NK-92 (cell line): ENCODE results near the gene EPHA1.
"Not testable (repeated sequence)": the region's sequence is repeated elsewhere in the genome, so short reads cannot be mapped to it uniquely, and the experiment has no call there.

Experiments
- DNase-seq: peaks from one replicate; lab custom pipeline; 2025; ENCODE audit not compliant: unreplicated experiment; lab: John Stamatoyannopoulos, UW

The EPHA1 gene

DNA sequence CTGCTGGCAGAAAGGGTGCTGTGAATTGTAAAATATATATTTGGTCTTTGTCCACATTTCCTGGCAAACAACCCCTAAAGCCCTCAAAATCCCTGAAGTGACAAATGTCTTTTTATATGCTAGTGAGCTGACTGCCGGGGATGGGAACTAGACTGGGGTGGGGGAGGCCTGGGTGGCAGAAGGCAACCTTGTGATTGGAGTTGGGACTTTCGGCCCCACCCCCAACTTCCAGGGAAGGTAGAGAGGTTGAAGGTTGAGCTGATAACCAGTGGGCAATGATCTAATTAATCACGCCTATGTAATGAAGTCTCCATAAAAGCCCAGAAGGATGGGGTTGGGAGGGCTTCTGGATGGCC, 2.7 kb downstream of the EPHA1 start:
- DNase-seq, result no peak

DNA sequence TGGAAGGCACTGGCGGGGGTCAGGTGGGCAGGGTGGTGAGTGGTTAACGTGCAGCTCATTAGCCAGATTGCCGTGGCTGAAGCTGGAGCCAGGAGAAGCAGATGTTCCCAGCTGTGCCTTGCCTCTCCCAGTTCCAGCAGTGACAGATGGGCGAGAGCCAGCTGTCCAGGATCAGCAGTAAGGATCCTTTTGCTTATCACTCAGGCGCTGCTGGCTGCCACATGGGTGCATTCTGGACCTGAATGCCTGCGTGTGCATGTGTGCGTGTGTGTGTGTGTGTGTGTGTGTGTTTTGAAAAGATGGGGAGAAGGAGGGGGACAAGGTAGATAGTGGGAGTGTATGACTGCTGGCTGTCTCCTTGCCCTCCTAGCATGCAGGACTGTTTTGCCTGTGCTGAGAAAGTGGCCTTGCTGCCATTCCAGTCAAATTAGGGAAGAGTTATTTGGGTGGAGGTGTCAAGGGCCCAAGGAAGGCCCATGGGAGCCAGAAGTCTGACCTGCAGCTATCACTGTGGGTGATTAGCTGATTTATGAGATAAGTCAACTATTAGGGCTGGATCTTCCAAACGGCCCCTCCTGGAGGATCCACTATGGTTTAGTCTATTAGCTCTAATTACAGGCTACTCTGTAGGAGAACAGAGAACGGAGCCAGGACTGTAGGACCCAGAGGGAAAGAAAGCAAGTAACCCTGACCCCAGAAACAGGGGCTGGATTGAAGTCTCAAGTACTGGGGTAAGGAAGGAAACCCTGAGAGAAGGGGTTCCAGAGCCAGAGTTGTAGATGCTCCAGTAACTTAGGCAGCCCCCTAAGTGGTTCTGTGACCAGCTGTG, 3.3 kb downstream of the EPHA1 start:
- DNase-seq, result no peak

DNA sequence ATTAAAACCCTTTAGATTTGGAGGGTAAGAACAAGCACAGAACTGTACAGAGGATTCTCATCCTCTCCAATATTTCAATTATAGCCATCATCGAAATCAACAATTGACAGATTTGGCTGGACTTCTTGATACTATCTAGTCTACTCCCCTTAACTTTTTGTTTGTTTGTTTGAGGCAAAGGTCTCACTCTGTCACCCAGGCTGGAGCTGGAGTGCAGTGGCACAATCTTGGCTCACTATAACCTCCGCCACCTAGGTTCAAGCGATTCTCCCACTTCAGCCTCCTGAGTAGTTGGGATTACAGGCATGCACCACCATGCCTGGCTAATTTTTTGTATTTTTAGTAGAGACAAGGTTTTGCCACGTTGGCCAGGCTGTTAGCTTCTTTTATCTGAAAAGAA, 6.4 kb downstream of the EPHA1 start:
- DNase-seq, result not testable (repeated sequence)

GRCh38 chr7:143401265-143401664, 7.4 kb downstream of the EPHA1 start:
- DNase-seq, result no peak

- DNase-seq, result no peak
Observed at GRCh38 chr7:143399642-143400041, 9.0 kb downstream of the EPHA1 start.

GRCh38 chr7:143399151-143399550, 9.5 kb downstream of the EPHA1 start:
- DNase-seq, result no peak

DNA sequence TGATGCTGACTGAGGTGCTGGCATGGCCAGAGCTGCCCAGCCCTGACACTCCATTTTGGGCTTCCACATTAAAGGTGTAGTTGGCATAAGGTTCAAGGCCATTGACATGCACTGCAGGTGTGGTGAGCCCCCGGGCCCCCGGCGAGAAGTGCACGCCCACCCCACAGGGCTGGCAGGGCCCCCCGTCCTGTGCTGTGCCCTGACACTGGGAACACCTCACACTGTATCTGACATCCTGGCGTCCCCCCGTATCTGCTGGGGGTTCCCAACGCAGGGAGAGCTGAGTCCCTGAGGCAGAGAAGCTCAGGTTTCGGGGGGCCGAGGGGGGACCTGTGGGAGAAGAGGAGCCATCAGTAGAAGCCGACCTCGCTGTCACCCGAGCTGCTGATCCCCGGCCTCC, 10.0 kb downstream of the EPHA1 start:
- no peak for DNase-seq

DNA sequence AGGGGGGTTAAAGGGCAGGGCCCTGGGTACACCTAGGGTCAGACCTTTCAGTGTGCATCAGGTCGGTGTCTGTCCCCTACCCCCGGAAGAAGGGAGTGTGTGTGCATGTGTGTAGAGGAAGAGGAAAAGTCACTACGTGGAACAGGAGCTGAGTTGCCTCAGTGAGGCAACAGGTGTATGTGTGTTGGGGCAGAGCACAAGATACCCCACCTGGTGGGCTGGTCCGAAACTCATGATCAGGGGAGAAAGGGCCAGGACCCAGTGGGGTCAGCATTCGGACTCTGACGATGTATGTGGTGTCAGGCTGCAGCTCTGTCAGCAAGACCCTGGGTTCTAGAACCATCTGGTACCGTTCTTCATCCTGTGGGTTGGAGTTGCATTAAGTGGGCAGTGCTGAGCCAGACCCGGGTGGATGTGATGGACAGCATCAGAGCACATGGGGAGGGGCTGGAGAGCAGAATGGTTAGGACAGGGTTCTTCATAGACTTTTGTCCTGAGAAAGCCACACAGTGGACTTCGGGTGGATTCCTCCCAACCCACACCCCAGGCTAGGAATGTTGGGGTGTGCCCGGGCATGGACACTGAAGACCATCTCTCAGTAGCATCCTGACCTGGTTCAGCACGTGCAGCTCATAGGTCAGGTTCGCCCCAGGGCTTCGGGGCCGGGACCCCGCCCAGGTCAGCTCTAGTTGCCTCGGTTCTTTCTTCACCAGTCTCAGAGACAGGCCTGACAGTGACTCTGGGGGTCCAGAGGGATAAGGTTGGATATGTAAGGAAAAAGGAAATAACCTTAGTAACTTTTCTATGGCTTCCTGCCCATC, 10.7 kb downstream of the EPHA1 start:
- no peak for DNase-seq

- DNase-seq, result no peak
Observed at GRCh38 chr7:143396625-143397556, 11.8 kb downstream of the EPHA1 start.

DNA sequence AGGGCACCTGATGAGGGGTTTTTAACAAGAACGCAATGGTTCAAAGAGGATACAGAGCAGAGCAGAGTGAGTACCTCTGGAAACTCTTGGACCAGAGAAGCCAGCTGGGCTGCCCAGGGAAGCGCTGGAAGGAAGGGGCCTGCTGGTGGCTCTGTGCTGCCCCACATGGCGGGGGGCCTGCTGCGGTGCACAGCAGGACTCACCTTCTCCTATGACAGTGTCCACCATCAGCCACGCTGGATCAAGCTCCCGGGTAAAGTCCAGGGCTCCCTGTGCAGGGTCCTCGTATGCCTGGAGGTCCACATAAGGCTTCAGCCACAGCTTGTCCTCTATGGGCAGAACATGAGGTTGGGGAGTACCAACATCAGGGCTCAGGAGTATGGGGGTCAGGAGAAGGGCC, 12.5 kb downstream of the EPHA1 start:
- no peak for DNase-seq

DNA sequence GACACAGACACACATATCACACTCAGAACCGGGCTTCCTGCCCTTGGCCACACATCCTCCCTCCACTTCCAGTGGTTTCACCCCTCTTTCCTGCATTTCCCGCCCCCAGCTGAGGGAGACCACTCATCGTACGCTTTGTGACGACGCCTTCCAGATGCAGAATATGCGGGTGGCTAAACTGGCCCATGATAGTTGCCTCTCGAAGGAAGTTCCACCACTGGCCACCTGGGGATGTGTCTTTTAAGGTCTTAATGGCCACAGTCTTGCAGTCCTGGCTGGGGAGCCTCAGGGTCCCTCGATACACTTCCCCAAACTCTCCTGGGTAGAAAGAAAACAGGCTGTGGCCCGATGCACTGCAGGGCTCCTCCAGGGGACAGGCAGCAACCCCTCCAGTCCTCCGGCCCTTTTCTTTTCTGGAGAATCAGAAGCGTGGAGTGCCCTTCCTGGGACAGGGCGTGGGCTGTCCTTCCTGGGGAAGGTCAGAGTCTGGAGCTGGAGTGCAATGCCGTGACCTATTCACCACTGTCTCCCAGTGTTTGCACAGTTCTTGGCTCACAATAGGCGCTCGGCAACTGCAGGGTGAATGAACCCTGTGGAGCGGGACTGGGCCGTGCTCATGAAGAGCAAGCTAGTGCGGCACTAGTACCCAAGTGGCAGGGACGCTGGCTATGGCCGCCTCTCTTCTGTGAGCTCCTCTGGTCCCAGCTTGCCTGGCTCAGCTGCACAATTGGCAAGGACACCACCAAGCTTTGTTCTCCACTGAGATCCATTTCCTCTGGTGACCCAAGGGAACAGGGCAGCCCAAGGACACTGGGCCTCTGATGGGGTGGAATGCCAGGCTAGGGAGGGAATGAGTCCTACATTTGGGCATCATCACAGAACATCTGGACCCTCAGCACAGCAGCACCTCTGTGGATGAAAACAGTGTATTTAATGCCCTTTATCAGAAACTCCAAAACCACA, 13.2 kb downstream of the EPHA1 start:
- no peak for DNase-seq

- no peak for DNase-seq
Observed at GRCh38 chr7:143394777-143395176, 13.9 kb downstream of the EPHA1 start.

DNA sequence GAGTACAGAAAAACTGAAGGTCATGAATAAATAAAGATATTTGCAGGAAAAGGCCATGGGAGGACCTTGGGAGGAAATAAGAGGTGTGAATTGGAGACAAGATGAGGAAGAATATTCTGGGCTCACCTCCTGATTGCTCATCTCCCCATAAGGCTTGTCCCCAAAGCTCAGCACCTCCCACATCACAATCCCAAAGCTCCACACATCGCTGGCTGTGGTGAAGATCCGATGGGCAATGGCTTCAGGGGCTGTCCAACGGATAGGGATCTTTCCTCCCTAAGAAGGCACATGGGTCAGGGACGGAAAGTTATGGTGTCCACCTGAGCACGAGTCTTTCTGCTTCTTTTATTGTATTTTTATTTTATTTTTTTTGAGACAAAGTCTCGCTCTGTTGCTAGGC, 14.6 kb downstream of the EPHA1 start:
- DNase-seq, result no peak

- no peak for DNase-seq
Observed at GRCh38 chr7:143393267-143394041, 15.2 kb downstream of the EPHA1 start.

DNA sequence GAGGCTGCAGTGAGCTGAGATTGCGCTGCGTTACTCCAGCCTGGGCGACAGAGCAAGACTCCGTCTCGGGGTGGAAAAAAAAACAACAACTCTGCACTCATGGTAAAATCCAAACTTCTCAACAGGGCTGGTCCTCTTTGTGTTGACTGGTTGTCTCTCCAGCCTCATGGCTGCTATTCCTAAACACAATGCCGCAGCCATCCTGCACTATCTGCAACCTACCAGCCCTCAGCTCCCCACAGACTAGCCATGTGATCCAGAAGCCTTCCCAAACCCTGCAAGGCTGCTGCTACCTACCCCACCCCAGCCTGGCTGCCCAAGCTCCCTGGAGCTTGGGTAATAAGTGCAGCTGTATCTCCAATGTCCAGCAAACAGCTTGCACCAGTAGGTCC, 15.8 kb downstream of the EPHA1 start:
- no peak for DNase-seq

DNA sequence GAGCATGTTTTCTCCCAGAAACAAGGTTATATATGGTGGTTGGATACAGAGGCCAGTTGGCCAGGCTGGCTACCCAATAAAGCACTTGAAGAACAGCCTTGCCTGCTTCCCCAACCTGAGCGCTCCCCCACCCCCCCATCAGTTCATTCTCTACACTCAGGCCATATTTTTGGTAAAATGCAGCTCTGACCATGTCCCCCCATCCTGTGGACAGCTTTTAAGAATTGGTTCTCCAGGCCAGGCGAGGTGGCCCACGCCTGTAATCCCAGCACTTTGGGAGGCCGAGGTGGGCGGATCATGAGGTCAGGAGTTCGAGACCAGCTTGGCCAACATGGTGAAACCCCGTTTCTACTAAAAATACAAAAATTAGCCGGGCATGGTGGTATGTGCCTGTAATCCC, 16.2 kb downstream of the EPHA1 start:
- DNase-seq, result not testable (repeated sequence)

- DNase-seq, result no peak
Observed at GRCh38 chr7:143391462-143392404, 16.9 kb downstream of the EPHA1 start.

DNA sequence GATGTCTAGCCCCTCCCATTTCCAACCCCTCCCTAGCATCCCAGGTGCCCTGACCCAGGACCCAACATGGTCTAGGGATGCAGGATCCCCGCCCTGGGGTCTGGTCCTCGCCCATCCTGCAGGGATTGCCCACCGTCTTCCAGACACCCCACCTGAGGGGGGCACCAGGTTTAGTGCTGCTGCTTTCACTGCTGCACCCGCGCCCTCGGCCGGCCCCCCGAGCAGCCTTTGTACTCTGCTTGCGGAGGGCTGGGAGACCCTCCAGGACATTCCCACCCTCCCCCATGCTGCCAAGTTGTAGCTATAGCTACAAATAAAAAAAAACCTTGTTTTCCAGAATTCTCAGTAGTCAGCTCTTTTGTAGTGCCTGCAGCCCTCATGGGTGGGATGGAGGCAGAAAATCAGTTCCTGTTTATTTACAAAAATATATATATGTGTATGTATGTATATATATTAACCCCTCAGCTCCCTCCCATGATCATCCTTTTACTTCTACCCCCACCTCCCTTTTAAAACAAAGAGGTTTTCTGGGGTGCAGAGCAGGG, 17.8 kb downstream of the EPHA1 start:
- no peak for DNase-seq
